Stimulated activated naive CD4-positive, alpha-beta T cell treated with Interleukin-2 at 50 U/mL for 16 hours (primary cell): ENCODE data around the gene DDX41.
"Not testable (repeated sequence)": the region's sequence is repeated elsewhere in the genome, so short reads cannot be mapped to it uniquely, and the experiment has no call there.

ENCODE experiments used
- DNase-seq: peaks from one replicate; lab custom pipeline; 2025; lab: John Stamatoyannopoulos, UW

DDX41 gene

DNA sequence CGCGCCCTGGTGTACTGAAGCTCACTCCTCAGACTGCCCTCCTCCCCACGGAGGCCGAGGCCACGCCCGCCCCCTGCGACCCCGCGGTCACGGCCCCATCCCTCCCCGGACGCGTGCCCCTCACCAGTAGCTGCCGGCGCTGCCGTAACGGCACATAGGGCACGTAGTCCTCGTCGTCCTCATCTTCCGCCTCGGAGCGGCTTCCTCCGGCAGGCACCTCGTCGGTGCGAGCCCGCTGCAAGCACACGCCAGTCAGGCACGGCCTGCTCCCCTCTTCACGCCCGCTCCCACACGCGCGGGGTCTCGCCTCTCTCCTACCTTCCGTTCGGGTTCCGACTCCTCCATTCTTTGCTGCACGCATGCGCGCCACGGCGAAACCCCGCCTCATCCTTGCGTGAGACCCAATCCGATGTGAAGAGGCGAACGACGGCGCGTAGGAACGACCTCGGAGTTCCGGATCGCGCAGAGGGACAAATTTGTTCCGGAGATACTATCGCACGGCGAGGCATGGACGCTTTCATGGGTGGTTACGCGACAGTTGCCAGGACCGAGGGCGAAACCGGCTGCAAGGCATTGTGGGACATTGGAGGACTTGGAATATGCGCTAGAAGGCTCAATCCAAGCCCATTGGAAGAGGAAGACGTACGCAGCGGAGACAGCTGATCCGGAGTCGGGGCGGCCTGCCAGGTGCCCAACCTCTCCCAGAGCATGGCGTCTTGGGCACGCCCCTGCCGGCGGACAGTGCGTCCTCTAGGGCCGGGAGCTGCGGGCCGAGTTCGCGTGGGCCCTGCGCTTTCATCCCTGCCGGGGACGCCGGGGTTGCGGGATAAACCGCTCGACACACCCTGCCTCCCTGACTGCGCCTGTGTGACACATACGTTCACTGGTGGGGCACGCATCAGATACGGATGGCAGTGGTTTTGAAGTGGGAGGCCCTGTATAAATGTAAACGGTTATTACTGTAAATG is at the start of gene DDX41:
Gene DDX41 (minus strand): TSS at position 361 of the 968 bp plus-strand sequence. CDS start 16 bp downstream, at position 345.
- peak; percentile 95 for DNase-seq

DNA sequence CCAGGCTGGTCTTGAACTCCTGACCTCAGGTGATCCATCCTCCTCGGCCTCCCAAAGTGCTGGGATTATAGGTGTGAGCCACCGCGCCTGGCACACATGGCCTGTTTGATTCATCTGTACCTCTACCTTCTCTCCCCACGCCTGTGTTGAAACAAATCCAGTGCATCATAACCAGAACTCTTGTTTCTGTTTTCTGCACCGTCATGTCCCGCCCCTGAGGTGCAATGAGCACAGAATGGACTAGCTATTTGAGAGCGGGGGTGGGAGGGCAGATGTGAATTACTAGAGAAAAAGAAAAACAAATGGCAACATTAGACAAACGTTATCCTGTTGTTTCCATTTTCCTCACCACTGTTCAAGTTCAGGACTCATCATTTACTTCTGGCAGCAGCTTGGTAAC is 48.3 kb upstream of the DDX41 start:
- no peak for DNase-seq

DNA sequence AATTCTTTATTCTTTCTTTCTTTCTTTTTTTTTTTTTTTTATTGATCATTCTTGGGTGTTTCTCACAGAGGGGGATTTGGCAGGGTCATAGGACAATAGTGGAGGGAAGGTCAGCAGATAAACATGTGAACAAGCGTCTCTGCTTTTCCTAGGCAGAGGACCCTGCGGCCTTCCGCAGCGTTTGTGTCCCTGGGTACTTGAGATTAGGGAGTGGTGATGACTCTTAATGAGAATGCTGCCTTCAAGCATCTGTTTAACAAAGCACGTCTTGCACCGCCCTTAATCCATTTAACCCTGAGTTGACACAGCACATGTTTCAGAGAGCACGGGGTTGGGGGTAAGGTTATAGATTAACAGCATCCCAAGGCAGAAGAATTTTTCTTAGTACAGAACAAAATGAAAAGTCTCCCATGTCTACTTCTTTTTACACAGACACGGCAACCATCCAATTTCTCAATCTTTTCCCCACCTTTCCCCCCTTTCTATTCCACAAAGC is 42.7 kb upstream of the DDX41 start:
- not testable (repeated sequence) for DNase-seq

DNA sequence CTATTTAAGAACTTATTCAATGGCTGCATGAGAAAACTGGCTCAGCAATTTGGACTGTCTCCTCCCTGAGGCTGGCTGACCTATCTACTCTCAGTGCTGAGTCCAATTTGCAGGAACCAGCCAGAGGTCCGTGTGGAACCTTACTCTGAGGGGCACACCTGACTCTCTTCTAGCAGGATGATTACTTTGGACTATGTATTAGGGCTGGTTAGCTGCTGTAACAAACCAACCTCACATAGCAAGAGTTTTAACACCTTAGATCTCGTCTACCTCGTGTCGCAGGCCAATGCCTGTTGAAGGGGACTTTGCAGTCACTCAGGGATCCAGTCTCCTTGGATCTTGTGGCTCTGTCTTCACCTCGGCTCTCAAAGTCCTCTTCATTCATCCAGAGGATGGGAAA is 41.0 kb upstream of the DDX41 start:
- no peak for DNase-seq

DNA sequence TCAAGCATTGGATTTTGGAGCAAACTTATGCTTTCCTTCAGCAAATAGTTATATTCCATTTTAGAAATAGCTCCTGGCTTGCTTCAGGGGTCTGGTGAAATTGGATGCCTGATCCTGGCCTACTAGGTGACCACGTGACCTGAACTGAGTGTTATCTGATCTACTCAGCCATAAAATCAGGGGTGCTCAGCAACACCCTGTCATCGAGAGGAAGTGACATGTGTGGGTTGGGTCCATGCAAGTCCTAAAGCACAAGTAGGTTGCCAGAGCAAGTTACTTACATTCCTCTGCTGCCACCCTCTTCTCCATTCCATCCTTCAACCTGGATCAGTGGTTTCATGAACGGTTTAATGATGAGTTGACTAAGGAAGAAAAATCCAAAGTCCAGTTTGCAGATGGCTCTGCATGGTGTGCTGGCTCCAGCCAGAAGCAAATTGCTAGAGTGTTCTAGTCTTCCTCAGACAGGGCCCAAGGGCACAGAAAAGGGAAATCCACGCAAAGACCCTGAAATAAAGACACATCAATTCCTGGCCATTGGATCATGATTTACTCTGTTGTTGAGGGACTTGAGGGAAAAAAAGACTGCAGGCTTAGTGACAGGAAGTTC is 40.4 kb upstream of the DDX41 start:
- DNase-seq = no peak

DNA sequence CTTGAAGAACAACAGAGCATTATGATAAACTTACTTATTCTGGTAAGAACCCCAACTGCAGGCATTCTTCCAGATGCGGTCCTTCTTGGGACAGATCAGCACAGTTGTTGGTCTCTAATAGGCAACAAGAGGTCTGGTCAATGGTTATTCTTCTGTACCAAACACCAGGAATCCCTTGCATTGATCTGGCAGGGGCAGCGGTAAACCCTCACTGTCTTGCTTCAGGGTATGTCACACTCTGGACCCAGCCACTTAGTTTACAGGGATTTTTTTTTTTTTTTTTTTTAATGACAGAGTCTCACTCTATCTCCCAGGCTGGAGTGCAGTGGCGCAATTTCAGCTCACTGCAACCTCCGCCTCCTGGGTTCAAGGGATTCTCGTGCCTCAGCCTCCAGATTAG is 38.9 kb upstream of the DDX41 start:
- DNase-seq = no peak

DNA sequence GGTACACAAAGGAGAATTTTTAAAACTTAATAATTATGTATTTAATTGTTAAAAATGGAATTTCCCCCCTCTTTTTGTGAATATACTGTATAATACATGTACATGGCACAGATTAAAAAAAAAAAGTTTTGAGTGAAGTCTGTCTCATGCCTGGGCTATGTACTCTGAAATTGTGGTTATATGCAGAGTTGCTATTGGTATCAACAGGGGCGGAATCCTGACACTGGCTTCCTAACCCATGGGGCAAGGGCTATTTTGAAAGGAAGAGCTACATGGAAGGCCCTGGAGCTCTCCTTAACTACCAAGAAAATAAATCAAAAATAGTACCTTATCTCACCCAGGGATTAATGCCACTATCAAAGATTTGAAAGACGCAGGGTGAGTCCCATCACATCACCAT is 38.5 kb upstream of the DDX41 start:
- no peak for DNase-seq

DNA sequence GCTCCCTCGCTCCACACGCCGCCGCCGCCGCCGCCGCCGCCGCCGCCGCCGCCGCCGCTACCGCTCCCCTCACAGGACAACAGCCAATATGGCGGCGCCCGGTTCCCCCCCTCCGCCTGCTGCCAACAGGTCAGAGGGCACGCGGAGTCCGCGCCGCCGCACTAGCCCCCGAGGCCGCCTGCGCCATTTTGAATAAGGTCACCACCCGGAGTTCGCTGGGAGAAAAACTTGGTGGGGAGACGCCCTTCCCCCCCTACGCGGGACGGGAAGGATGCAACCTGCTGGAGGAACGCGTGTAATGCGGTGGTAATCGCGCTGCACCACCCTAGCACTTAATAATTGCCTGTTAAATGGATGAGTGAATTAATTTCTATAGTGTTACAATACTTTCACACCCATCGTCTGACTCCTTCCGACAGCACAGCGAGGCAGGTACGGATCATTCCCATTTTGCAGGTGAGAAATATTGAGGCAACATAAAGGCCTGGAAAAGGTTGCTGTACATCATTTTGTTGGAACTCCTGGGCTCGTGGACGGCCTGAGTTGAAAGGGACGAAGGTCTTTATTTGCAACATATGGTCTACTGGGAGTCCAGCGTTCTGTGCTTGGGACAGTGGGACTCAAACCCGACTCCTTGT is 37.8 kb upstream of the DDX41 start, which contains the start of gene FAM193B:
Gene FAM193B (minus strand): TSS at position 90 of the 638 bp plus-strand sequence. CDS start 105 bp downstream, outside the sequence.
- peak; percentile 92 for DNase-seq

DNA sequence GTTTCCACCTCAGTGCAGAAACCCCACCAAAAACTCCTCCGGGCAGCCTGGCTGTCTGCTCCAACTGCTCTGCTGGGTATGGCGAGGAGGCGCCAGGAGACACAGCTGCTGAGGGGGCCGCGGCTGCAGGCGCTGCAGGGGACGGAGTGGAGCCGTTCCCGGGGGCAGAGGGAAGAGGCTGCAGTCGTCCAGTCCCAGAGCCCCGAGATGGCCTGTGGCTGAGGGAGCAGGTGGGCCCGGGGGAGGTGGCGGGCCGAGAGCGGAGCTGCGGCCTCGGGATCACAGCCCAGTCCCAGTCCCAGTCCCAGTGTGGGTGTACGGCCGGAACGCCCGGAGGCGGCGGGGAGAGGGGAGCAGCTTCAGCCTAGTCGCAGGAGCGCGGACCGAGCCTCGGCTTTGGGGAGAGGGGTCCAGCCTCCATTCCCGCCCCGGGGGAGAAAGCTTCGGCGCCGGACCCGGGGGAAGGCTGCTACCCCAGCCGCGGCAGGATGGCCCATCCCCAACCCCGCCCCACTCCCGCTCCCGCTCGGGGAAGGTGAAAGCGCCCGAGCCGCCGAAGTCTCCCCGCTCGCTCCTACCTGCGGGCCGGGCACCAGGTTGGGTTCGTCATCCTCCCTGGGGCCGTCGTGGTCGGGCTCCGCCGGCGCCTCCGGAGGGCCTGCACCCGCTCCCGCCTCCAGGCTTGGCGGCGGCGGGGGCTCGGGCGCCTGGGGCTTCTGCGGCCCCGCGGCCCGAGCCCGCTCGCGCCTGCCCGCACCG is 37.1 kb upstream of the DDX41 start:
- peak; percentile 41 for DNase-seq

DNA sequence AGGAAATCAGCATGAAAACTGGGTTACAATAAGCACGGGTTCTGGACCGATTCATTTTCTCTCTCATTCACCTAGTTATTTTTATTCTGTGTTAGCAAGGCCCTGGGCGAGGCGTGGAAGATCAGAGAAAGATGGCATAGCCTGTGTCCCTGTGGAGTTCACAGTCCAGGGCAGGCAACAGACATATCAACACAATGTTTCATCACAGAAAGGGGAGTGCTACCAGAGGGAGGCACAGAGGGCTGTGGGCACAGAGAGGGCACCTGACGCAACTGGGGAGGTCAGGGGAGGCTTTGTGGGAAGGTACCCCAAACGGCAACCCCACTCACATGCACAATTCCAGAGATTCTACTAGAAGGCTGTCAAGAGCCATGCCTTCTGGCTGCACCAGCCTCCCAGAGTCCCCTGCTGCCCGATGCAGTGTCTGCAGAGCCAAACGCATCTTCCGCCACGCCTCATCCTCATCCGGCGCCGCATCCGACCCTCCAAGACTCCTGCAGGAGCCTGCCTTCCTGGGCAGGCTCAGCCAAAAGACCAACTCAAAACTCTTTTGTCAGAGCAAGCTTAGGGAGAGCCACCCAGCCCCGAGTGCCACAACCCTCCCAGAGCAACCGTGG is 36.2 kb upstream of the DDX41 start:
- no peak for DNase-seq

DNA sequence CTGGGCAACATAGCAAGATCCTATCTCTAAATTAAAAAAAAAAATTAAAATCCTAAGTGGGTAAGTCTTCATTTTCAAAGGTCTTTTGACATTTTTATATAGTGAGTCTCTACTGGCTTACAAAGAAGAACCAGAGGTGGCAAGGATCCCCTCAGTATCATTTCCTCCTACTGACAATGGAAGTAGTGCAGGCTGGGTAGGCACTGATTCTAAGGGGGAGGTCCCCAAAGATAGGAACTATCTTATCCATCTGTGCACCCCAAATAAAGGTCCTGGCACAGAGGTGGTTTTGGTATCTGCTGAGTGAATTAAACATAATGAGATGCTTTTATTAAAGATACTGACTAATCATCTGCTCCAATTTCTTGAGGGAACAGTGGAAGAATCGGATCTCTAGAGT is 33.4 kb upstream of the DDX41 start:
- DNase-seq = no peak

DNA sequence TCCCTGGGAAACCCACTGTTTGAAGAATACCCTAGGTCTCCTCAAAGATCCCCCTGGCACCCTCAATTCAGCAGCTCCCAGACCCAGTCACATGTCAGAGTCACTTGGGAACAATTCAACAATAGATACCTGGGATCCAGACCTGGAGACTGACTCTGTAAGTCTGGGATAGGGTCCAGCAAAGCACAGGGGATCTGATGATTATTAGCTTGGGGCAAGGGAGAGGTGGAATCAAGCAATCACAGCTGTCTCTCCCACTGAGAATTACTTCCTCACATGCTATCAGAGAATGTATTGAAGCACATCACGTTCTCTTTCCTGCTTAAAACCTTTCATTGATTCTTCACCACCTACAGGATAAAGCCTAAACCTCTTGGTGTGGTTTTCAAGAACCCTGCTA is 31.7 kb upstream of the DDX41 start:
- DNase-seq = no peak

DNA sequence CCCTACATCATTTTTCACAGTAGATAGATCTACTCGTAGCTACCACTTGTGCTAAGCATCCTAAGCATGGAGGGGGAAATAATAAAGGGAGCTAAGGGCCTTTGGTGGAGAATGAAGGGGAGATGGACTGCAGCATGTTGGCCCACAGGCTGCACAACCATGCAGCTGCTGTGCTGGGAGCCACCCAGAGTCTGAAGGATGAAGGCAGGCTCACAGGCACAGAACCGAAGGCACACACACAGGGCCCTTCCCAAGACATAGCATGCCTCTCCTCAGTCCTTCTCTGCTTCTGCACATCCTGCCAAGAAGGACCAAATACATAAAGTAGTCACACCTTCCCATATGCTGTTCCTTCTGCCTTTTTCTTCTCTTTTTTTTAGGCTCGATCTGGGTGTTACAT is 31.0 kb upstream of the DDX41 start:
- no peak for DNase-seq

DNA sequence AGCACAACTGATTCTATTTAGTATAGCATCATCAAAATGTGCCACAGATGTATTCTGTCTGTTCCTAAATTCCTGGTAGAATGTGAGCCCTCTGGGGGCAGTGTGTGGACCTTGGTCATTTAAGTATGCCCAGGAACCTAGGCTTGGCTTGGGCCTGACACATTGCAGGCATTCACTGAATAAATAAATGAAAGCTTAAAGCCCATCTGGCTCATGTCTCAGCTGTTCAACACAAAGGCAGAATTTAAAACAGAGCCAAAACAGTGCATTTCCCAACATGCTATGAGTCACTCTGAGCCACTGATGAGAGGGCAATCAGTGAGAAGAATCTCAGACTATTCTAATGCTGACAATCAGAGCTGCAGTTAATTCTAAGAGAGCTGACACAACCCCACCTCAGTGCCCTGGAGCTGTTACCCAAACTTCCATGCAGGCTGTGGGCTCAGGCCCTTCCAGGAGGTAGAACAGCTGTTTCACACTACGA is 29.5 kb upstream of the DDX41 start:
- DNase-seq = no peak

DNA sequence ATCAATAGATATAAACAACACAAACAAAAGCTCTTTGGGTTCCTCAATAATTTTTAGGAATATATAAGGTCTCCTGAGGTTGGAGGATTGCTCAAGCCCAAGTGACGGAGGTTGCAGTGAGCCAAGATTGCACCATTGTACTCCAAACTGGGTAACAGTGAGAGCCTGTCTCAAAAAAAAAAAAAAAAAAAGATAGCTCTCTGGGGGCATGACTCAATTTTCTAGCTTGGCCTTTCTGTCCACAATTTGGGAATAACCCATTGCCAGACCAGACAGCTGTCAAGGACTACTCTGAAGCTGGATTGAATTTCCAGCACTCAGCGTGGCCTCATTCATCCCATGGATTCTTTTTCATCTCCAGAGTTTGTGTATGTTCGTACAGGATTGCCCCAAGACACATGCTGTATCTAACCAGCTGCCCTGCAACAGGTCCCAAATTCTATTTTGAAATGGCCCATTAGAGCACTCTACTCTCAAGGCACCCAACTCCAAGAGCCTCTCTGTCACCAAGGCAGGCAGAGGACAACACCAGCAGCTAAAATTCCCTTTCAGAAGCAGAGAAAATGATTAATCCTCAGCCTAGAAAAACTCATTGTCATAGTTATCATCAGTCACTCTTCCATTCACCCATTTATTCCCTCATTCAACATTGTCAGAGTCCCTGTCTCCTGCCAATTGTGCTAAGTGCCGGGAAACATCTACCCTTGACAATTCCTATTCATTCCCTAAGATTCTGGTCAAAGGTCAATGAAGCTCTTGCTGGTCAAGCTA is 28.9 kb upstream of the DDX41 start:
- no peak for DNase-seq

DNA sequence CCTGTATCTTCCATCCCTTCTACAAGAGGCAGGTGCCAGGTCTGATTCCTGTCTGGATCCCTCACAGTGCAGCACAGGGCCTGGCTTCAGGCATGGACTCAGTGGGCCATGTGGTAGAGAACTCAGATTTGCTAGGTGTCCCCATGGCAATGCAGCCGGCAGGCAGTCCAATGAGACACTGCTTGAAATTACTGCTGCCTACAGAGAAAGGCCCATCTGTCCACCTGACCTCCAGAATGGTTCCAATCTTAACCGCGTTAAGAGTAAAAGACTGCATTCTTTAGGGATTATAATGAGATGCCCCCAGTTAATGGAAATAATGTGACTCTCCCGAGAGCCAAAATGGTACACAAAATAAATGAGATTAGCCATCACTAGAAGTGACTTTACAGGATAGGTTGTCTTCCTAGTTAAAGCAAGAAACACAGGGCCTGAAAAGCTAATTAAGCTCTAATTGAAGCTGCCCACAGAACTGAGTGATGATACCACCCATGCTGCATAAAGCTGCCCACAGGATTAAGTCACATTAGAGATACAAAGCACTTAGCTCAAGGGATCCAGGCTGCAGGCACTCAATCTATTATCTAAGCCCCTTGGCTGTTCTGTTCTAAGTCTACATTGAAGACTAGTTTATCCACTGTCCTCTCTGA is 26.2 kb upstream of the DDX41 start:
- DNase-seq = no peak

DNA sequence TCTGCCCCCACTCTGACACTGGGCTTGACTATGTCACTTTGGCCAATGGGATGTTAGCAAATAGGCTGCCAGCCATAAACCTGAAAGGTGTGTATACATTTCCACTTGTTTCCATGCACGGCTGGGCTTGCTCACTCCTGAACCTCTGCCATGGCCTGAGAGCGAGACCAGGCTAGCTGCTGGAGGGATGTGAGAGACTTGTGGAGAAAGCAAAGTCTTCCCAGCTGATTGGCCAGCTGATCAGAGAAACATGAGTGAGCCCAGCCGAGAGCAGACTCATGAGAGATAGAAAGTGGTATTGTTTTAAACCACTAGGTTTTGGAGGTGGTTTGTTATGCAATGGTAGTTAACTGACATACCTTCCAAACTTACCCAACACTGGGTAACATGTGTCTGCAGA is 23.7 kb upstream of the DDX41 start:
- no peak for DNase-seq

DNA sequence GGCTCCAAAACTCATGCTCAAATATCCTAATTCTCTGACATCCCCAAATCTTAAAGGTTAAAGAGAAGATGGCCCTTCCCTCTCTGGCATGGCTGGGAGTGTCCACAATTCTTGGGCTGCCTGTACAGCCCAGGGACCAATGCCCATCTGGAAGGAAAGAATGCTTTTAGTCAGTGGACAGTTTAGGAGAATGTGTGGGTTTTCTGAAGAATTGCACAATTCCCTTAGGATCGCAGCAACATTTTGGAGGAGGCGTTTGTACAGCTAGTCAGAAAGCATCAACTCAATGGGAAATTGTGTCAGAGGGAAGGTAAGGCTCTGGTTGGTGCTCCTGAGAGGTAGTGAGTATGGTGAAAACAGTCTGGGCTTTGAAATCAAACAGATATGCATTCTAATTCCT is 22.6 kb upstream of the DDX41 start:
- DNase-seq = no peak

DNA sequence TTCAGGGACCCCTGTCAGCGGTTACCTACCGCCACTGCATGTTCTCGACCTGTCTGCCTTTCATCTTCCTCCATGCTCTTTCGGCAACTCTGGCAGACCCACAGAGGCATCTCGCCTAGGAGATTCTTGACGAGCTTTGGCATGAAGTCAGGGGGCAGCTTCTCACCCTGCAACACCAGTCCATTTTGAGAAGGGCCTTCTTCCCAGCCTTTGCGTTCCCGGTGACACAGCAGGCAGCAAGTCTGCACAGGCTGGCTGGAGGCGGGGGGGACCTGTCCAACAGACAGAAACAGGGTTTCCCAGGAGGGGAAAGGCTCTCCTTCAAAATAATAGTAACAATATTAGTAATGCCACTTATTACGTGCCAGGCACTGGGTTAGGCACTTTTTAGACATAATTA is 22.1 kb upstream of the DDX41 start:
- no peak for DNase-seq
